GM21825 (cell line): ENCODE data around the gene GSTM2.

Source experiments
- ATAC-seq: cut with Tn5 transposase; IDR thresholded peaks from one replicate; pipeline ENCODE4 v1.9.1; 2021; ENCODE audit warnings: mild to moderate bottlenecking, moderate library complexity; ENCODE audit not compliant: unreplicated experiment

Gene GSTM2

DNA sequence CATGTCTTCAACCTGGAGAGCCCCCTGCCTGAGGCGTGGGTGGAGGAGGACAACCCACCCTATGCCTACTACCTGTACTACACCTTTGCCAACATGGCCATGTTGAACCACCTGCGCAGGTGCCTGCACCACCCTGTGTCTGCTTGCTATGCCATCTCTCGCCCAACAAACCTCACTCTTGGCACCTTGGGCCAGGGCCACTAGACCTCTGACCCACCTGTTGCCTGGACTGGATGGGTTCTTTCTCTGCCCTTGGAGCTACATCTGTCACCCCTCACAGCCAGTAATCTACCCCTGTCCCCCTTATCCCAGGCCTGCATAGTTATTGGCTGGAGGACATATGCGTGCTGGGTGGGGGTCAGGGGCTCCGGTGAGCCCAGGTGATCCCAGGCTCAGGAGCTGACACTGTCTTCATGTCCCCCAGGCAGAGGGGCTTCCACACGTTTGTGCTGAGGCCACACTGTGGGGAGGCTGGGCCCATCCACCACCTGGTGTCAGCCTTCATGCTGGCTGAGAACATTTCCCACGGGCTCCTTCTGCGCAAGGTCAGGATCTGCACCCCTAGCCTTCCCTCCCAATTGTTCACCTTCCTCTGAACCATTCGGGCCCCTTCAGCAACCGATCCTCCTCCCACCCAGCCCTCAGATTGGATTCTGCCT lies 38.4 kb upstream of the GSTM2 start:
- no peak for ATAC-seq

- ATAC-seq = no peak
Observed at GRCh38 chr1:109630081-109630897, 37.6 kb upstream of the GSTM2 start.

DNA sequence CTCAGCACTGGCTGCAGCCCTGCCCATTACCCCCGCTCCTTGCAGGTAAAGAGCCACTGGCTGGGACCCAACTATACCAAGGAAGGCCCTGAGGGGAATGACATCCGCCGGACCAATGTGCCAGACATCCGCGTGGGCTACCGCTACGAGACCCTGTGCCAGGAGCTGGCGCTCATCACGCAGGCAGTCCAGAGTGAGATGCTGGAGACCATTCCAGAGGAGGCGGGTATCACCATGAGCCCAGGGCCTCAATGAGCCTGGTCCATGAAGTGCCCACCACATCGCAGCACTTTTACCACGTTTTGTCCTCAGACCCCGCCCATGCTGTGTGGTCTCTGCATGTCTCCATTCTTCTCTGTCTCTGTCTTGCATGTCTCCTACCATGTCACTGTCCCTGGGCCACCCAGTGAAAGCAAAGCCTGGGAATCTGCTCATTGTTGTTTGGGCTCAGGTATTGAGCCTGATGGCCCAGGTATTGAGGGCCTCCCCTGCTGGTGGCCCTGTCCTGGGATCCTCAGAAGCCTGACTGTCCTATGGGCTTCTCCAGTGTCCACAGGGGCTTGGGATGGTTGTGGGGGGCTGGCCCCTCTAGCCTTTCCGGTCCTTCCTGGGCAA lies 36.9 kb upstream of the GSTM2 start:
- no peak for ATAC-seq

- ATAC-seq = no peak
Observed at GRCh38 chr1:109631513-109632505, 36.0 kb upstream of the GSTM2 start.

- ATAC-seq = no peak
Observed at GRCh38 chr1:109632671-109633346, 35.0 kb upstream of the GSTM2 start.

DNA sequence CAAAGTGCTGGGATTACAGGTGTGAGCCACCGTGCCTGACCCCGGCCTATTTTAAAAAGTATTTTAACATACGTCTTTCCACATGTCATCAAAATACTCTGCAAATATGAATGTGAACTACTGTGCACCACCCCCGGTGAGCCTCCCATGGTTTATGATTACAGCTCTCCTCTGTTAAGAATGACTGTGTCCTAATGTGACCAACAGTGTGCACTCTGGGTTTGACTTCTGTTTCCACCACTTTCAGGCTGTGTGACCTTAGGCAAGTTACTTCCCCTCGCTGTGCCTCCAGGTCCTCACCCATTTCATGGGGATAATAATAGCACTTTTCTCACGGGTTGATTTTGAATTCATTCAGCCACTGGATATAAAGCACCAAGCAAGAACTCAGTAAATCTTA lies 33.6 kb upstream of the GSTM2 start:
- ATAC-seq = no peak

DNA sequence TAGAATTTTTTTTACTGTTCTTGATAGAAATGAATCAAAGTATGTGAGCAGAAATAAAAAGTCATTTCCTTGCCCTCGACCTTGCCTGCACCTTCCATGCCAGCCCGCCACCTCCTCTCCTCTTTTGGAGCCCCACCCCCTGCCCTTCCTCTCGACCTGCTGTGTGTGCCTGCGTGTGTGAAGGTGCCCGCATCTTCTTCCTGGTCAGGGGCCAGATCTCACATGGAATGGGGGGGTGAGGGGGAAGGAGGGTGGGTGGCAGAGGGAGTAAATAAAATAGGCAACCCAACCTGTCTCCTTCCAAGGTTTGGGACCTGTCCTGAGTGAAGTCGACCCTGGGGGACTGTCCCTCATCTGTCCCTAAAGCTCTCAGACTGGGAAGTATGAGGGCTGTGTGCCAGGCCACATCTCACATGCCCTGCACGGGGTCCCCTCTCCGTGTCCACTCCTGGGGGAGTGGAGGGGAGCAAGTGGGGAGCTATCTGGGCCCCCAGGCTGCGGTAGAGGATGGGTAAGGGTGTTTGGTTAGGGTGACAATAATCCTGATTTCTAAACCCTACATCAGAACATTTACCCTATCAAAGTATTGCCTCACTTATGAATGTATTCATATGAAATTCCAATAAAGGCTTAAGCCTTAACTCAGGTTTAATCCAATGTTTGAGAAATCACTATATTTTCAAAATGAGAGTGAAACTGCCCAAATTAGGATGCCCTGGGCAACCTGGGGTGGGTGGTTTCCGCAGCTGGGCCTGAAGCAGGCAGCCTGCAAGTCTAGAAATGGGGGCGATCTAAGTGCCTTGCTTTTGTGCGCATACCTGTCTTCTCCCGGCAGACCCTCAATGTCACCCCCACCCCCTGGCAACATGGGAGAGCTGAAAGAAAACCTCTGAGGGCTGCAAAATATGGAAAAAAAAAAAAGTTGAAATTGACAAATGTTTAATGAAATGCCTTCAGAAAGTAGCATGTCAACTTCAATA lies 32.8 kb upstream of the GSTM2 start:
- ATAC-seq = no peak

- ATAC-seq = no peak
Observed at GRCh38 chr1:109635862-109636200, 32.0 kb upstream of the GSTM2 start.

GRCh38 chr1:109636201-109636952 lies 31.5 kb upstream of the GSTM2 start:
- no peak for ATAC-seq

DNA sequence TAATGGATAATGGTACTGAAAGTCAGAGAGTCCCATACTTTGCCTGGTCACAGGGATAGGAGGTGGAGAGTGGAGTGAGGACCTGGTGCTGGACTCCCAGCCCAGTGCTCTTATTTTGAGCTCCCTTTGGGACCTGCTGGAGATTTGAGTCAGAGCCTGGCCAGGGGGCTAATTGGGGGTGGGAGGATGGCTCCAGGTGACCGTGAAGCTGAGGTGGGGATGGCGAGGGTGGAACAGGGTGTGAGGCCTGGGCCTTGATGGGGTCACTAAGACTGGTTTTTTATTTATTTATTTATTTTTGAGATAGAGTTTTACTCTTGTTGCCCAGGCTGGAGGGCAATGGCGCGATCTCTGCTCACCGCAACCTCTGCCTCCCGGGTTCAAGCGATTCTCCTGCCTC lies 30.4 kb upstream of the GSTM2 start:
- no peak for ATAC-seq

- ATAC-seq = no peak
Observed at GRCh38 chr1:109639063-109639840, 28.6 kb upstream of the GSTM2 start.

- ATAC-seq = no peak
Observed at GRCh38 chr1:109639841-109640184, 28.0 kb upstream of the GSTM2 start.

DNA sequence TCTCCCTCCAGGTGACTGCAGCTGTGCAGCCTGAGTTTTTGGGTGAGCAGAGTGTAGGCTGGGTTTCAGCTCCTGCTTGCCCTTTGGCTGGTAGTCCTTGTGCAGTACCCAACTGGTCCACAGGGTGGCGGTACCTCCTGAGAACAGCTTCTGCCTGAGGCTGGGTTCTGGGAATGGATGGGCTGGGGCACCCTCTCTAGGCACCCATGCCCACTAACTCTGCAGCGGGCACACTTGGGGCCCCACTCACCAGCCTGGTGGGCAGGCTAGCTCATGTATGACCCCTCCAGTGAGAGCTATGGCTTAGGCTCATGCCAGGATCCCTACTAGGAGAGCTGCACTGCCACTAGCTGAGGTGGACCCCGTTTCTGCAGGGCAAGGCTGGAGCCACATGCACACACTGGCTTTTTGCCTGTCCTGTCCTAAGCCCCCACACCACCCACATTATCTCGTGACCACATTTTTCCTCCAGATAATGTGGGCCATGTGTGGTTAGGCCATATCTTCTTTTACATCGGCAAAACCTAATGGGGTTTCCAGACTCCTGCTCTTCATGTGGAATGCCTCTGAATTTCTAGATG lies 27.5 kb upstream of the GSTM2 start:
- ATAC-seq = peak; percentile 59

- no peak for ATAC-seq
Observed at GRCh38 chr1:109641078-109641740, 26.6 kb upstream of the GSTM2 start.

DNA sequence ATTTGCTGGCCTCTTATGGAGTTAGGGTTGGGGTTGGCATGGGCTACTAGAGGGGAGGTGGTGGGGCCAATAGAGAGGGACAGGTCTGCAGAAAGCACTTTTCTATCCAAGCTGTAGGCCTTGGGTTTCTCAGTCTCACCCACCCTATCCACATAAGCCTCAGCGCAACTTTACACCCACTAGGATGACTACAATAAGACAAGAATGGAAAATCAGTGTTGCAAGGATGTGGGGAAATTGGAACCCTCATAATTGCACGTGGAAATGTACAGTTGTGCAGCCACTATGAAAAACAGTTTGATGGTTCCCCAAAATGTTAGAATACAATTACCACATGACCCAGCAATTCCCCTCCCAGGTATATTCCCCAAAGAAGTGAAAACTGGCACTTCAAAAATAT lies 26.0 kb upstream of the GSTM2 start:
- ATAC-seq = no peak

DNA sequence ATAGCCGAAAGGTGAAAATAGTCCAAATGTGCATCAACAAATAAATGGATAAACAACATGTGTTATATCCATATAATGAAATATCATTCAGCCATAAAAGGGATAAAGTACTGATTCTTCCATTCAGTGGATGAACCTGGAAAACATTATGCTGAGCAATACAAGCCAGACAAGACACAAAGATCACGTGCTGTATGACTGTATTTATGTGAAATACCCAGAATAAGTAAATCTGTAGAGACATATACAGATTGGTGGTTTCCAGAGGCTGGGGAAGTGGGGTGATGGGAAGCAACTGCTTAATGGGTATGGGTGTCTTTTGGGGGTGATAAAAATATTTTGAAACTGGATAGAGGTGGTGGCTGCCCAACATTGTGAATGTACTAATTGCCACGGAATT lies 25.2 kb upstream of the GSTM2 start:
- ATAC-seq = no peak
